ENCODE measurements around the gene PKM.

DNA sequence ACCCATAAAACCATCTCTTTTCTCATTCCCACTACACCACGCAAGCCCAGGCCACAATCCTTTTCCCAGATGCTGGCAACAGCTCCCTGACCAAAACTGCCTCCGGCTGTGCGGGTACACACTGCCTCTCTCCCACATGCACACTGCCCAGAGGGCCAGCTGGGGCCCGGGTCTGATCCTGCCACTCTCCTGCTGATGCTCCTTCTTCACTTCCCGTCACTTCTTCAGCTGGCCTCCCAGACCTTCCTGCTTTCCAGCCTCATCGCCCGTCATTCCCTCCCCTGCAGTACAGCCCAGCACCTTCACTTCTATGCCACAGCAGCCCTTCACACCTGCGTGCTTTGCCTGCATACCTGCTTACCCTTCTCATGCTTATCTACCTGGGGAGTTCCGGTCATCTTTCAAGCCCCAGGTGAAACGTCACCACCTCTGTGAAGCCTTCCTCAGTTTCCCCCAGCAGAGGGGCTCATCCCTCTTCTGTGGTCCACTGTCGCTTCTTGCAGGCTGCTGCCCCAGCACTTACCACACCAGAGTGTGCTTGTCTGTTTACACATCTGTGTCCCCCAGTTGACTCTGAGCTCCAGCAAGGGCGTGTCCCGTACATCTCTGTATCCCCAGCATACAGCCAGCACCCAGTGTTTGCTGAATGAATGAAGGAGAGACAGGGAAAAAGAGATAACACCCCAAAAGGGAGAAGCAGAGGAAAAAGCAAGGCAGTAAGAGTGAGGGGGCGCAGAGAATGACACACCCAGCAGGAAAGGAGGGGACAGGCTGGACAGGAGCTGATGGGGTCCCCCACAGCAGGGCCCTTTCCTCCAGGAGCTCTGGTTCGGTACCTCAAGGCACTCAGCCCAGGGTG, 55.6 kb downstream of the PKM start:
- TF ChIP-seq YY1 (IDR thresholded peaks at IDR 0.05; ENCODE audit: insufficient read depth, insufficient read length) (no peak), SUZ12 (IDR thresholded peaks at IDR 0.05; ENCODE audit: extremely low read depth, insufficient read depth, insufficient read length) (no peak), ZNF274 (IDR thresholded peaks at IDR 0.05; ENCODE audit: low read depth, low read length) (no peak)

All from NT2/D1 (cell line).